Stromal cell of bone marrow (primary cell): ENCODE data around the gene TMEM125.

Experiments used
- DNase-seq: peaks from one replicate; pipeline ENCODE4 v3.0.0-alpha.2; 2012; ENCODE audit warnings: low read depth

The TMEM125 gene

DNA sequence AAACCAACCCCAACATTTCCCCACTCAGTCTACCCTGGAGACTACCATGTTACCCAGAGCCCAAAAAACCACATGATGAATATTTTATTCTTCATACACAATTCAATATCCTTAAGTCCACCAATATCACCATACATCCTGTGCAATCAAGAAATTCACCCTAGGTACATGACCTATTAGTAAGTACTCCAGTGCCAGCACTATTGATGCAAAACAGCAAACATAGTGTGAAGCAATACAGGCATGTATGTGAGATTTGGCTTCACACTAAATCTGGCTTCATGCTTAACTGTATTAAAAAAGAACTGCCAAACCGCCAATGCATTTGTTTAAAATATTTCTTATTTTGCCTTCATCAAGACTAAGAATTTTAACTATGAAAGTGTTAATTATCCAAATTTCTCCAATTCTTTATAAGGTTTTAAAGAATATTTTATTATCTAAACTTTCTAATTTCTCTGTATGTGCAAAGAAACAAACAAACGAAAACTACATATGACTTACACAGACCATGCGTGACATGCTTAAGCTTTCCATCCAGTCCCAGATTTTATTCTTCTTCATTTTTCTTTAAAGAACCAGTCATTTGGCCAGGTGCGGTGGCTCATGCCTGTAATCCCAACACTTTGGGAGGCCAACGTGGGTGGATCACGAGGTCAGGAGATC is 22.4 kb upstream of the TMEM125 start:
- no peak for DNase-seq

GRCh38 chr1:43250351-43250761 is 19.4 kb upstream of the TMEM125 start:
- DNase-seq, result no peak

DNA sequence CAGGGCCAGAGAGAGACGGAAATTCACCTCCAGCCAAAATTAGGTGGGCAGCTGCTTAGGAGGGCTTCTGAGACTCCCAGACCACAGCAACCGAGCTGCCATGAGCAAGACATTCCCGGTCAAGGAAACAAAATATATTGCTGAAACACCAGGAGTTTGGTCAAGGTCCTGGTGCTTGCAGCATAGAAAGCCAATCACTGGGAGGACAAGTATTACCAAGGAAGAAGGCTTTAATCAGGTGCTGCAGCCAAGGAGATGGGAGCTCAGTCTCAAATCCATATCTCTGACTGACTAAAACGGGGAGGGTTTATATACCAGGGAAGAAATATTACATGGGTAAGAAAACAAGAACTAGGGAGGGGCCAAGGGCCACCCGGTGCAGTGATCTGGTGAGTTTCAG is 18.8 kb upstream of the TMEM125 start:
- DNase-seq, result no peak

DNA sequence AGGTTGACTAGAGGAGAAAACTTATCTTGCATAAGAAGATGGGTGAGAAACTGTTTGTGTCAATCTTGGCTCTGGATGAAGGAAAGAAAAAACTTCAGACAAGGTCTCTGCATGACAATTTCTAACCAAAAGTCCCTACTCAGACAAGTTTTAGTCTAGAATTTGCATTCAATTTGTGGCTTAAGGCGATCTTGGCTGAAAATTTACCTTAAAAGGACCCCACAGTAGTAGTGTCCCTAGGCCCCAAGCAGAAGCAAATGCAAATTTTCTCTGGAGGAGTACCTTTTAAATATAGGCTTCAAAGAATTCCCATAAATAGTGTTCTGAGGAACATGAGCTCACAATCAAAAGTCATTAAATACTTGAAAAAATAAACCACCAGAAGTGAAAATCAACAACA is 17.6 kb upstream of the TMEM125 start:
- DNase-seq, result no peak

DNA sequence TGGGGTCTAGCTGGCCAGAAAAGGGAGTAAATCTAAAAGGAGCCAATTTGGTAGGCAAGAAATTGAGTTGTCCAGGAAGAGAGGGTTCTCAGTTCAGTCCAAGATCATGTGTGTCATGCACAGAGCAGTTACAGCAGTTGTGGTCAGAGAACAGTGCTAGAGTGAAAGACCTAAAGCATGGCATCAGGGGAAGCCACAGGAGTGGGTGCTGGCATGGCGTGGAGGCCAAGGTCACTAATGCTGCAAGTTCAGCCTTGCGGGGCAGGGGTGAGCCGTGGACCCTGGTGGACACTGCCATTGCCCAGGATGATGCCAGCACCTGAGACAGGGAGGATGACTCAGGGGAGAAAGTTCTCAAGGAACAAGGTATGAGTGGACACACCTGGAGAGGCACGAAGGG is 16.6 kb upstream of the TMEM125 start:
- no peak for DNase-seq

- no peak for DNase-seq
Observed at GRCh38 chr1:43253876-43254275, 15.9 kb upstream of the TMEM125 start.

- no peak for DNase-seq
Observed at GRCh38 chr1:43255438-43256210, 14.2 kb upstream of the TMEM125 start.

DNA sequence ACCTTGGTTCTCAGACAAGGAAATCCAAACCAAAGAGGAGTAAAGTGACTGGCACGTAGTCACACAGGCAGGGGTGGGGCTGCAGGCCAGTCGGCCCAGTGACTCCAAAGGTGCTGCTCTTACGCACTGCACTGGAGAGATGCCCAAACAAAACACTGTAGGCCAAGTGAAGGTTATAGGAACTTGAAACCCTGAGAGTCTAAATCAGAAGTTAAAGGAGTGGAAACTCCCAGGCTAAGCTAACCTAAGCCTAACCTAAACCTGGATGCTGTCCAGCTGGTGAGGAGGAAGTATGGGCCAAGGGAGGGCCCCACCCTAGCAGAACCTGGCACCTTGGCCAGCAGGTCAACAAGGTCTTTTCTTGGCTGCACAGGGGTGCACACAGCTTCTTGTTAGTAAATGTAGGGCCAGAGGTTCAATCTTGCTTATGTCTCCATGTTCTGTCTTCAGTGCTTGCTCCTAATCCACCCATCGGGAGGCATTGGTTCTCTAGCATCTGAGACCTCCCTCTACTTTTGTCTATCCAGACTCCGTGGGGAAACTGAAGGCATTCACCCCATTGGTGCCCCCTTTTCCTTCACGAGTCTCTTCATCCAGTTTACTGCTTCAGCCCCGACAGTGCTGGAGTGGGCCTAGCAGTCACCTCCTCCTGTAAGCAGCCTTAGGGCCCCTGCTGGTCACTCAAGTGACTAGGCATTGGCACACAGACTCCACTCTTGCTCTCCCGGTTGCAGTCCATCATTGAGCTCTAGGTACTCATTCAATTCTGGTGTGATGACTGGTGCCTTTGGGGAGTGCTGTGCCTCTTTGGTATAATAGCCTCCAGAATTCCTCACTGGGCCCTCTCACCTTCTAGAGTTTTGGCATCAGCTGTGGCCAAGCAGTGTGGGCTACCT is 12.9 kb upstream of the TMEM125 start:
- no peak for DNase-seq

- DNase-seq, result no peak
Observed at GRCh38 chr1:43258370-43258769, 11.4 kb upstream of the TMEM125 start.

GRCh38 chr1:43265431-43265830 is 4.4 kb upstream of the TMEM125 start:
- DNase-seq, result no peak

DNA sequence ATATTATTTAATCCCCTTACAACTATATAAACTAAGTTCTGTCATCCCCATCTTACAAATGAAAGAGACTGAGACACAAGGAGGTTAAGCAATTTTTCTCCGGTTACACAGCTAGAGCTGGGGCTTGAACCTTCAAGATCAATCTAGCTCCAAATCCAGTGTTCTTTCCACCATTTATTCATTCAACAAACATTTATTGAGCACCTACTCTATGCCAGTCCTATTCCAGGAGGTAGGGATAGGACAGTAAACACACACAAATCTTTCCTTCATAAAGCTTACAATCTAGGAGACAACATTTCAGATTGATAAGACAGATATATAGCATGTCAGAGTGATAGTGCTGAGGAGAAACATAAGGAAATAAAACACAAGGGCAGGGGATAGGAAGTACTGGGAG is 2.9 kb upstream of the TMEM125 start:
- no peak for DNase-seq

DNA sequence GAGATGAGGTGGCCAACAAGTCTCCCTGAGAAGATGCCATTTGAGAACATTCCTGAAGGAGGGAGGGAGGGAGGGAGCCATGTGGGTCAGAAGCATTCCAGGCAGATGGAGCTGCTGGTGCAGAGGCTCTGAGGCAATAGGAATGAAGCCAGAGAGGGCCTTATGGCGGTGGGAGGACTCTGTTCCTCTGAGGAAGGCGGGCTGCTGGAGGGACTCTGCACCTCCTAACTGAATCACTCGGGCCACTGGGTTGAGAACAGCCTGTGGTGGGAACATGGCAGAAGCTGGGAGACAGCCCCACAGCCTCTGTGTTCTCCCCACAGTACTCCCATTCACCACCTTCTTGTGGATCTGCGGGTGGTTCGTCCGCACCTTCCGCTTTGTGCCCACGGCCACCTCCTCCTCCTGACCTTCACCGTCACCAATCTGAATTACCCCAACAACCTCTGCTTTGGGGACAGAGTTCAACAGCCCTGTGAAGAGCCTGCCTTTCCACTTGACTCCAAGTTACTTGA is 2.4 kb upstream of the TMEM125 start:
- DNase-seq, result peak; percentile 9

DNA sequence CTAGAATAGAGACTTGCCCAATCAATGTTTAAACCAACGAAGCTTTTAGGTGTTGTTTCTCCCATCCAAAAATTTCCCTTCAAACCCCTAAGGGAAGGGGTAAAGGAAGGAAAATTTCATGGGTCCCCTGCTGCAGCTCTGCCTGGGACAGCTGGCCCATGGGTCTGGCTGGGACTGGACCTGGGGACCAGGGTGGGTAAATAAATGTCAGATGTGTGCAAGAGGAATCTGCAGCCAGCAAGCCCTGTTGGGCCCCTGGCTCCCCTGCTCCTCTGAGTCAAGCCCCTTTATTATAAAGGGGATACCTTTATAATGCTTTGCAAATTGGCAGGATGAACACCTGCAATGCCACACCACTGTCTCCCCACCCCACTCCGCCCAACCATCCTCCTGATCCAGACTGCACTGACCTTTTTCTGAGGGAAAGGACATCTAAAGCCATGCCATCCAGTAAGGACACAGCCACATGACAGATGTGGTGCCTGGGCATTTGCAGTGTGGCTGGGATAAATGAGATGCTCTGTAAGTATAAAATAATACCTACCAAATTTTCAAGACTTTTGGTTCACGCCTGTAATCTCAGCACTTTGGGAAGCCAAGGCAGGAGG is 1.9 kb upstream of the TMEM125 start:
- no peak for DNase-seq

- DNase-seq, result no peak
Observed at GRCh38 chr1:43270421-43271095, 775 bp downstream of the TMEM125 start.

DNA sequence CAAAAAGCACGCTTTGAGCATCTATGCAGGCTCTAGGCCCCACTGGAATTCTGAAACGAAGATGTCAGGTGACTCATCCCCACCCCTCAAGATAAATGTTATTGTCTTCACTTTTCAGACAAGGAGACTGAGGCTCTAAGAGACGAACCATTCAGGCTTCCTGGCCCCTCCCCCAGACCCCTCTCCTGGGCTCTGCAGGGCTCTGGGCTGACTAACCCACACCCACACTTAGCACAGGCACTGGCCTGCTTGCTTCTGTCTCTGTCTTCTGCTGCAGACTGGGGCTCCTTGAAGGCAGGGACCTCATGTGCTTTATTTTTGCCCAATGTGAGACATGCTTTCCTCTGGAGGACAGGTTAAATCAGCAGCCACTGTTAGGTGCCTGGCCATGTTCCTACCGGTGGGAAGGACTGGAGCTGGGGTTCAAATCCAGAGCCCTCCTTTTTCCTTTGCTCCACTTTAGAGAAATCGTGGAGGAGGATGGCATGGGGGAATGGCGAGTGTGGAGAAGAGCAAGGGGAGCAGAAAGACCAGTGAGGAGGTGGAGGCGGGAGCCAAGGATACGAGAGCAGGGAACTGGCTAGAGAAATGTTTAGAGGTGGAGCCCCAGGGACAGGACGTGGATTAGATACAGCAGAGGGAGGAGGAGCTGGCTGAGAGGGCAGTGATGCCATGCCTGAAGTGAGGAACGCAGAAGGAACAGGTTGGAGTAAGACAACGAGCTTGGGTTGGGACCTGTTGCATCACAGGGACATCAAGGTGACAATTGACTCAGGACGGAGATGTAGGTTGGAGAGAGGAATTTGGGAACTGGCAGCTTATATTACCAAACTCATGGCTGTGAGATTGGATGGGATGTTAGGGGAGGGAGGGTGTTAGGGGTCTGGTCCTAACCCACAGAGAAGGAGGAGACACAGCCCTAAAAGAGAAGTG is 1.7 kb downstream of the TMEM125 start:
- DNase-seq, result no peak

DNA sequence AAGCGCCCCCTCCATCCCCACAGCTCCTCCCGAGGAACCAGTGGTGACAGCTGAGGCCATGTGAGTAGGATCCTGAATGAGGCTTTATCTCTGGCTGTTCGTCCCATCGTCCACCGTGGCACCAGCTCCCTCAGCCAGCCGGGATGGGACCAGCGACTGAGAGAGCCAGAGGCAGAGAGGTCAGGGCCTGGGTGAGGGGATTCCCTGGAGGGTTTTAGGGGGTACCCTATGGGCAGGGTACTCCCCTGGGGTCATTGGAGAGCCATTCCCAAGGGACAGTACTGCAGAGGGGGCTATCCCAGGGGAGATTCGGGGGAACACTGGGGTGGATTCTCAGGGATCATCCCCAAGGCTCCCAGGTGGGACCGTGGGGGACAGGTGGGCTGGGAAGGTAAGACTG is 2.4 kb downstream of the TMEM125 start:
- DNase-seq, result no peak

- DNase-seq, result no peak
Observed at GRCh38 chr1:43272576-43273571, 3.1 kb downstream of the TMEM125 start.

- no peak for DNase-seq
Observed at GRCh38 chr1:43273708-43274107, 3.9 kb downstream of the TMEM125 start.

DNA sequence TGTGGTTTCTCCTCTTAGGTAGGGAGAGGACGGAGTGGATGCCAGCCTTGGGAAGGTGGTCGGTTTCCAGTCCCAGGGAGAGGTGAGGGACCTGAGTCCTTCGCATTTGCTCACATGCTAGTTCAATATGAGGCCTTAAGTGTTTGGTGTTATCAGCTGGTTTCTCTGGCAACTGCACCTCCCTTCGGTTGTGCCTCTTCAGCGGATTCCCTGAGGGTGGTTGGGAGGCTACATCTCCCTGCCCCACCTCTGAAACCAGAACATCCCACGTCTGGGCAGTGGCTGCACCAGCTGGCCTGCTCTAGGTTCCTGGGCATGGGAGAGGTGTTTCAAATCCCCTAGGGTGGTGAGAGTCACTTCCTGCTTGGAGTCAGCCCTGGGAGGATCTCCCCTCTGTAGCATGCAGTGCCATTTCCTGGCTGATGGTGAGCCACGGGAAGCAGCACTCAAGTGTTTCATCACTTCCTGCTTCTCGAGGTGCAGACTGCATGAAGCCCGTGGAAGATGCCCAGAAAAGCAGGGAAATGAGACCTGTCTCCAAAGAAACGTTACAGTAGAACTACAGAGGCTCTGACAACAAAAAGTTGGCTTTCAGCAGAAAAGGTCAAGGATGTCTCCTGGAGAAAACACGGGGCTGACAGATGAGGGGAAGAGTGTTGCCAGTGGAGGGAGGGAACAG is 4.5 kb downstream of the TMEM125 start:
- DNase-seq, result no peak
